Measurements from ENCODE around the gene LTBP1. TPM values are rescaled to one million over a fixed set of nuclear protein-coding genes. Genes with fewer than 3 reads are reported as not detected.

The LTBP1 gene
- total RNA-seq, 3 donors from 2014 or later = 14.3 to 38.4 (median 33.6) TPM

DNA sequence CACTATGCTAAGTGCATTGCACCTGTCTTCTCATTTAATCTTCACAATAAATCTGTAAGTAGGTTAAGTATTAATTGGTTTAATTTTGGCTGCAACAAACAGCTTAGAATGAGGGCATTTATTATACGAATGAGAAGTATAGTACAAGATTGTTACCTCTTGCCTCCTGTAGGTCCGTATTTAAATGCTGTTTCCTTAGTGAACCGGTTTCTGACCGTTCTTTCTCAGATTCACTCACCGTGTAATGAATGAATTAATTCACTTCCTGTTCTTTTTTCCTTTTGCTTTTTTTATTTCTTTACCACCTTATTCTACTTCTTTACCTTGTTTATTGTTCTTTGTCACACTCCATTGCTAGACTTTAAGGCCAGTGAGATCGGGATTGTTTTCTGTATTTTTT is 375.9 kb downstream of the LTBP1 start:
- intact Hi-C loops (cut with DNase I, micrococcal nuclease) = no loop called here
- TF ChIP-seq CTCF (IDR thresholded peaks at IDR 0.05) = no peak
- Histone ChIP-seq H3K36me3 (ENCODE audit: low read depth) (no peaks in the 10 kb centered on the region), H3K4me3 (no peak overlapping the region), H3K4me1 (ENCODE audit: low read depth) (no peaks in the 10 kb centered on the region), H3K9me3 (no peaks in the 10 kb centered on the region)
- ATAC-seq (no peak), DNase-seq (no peak)

DNA sequence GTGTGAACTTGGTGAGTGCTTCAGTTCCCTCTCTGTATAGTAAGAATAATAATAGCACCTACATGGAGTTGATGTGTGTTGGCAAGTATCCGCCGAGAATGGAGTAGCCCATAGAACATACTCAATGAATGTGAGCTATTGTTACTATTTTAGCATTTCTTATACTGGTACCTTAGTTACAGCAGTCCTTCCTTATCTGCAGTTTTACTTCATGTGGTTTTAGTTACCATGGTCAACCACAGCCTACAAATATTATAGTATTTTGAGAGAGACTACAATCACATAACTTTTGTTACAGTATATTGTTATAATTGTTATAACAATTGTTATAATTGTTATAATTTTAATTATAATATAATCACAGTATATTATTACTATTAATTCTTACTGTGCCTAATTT is 377.2 kb downstream of the LTBP1 start:
- no peak for TF ChIP-seq CTCF (IDR thresholded peaks at IDR 0.05)
- H3K4me3 ChIP-seq = no peak overlapping the region
- no peaks in the 10 kb centered on the region for H3K9me3 ChIP-seq
- no peaks in the 10 kb centered on the region for H3K36me3 ChIP-seq (ENCODE audit: low read depth)
- ATAC-seq (no peak), DNase-seq (no peak)
- no peaks in the 10 kb centered on the region for H3K4me1 ChIP-seq (ENCODE audit: low read depth)
- intact Hi-C loops (cut with DNase I, micrococcal nuclease) = no loop called here

- ATAC-seq (no peak), DNase-seq (no peak)
- intact Hi-C loops (cut with DNase I, micrococcal nuclease) = no loop called here
- Histone ChIP-seq H3K36me3 (ENCODE audit: low read depth) (no peaks in the 10 kb centered on the region), H3K4me3 (no peak overlapping the region), H3K9me3 (no peaks in the 10 kb centered on the region), H3K4me1 (ENCODE audit: low read depth) (no peaks in the 10 kb centered on the region)
- TF ChIP-seq CTCF (IDR thresholded peaks at IDR 0.05) = no peak
Measured at GRCh38 chr2:33326100-33326499, 379.3 kb downstream of the LTBP1 start.

GRCh38 chr2:33333433-33333832 is 386.7 kb downstream of the LTBP1 start:
- Histone ChIP-seq H3K9me3 (no peaks in the 10 kb centered on the region), H3K4me3 (no peak overlapping the region), H3K36me3 (ENCODE audit: low read depth) (no peaks in the 10 kb centered on the region), H3K4me1 (ENCODE audit: low read depth) (no peaks in the 10 kb centered on the region)
- TF ChIP-seq CTCF (IDR thresholded peaks at IDR 0.05) = no peak
- DNase-seq (no peak), ATAC-seq (no peak)
- intact Hi-C loops (cut with DNase I, micrococcal nuclease) = no loop called here

DNA sequence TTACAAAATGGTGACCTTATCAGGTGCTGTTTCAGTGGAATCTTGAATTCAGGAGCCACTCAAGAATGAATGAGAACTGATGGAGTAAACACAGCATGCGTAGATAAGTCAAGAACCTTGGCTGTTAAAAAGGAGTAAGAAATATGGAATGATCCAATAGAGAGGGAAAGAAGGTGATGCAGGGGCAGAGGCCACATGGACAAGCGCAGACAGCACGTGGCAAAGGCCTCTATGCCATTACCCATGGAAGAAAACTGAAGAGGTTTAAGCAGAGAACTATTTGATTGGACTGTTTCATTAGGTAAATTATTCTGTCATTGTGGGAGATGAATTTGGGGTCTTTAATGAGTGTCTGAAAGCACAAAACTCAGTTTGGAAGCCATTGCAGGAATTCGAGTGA is 387.3 kb downstream of the LTBP1 start:
- TF ChIP-seq CTCF (IDR thresholded peaks at IDR 0.05) = no peak
- H3K9me3 ChIP-seq = no peaks in the 10 kb centered on the region
- DNase-seq (no peak), ATAC-seq (no peak)
- intact Hi-C loops (cut with DNase I, micrococcal nuclease) = no loop called here
- H3K4me1 ChIP-seq (ENCODE audit: low read depth) = no peaks in the 10 kb centered on the region
- no peaks in the 10 kb centered on the region for H3K36me3 ChIP-seq (ENCODE audit: low read depth)
- no peak overlapping the region for H3K4me3 ChIP-seq

- ATAC-seq = no peak
- TF ChIP-seq CTCF (IDR thresholded peaks at IDR 0.05) = no peak
- no peak overlapping the region for H3K4me3 ChIP-seq
- intact Hi-C loops (cut with DNase I, micrococcal nuclease) = no loop called here
- no peaks in the 10 kb centered on the region for H3K36me3 ChIP-seq (ENCODE audit: low read depth)
- H3K9me3 ChIP-seq = no peaks in the 10 kb centered on the region
- DNase-seq = no peak
- H3K4me1 ChIP-seq (ENCODE audit: low read depth) = no peaks in the 10 kb centered on the region
Measured at GRCh38 chr2:33335516-33335915, 388.8 kb downstream of the LTBP1 start.

Measured in mucosa of descending colon (tissue), 3 donors.